22Rv1 (cell line): ENCODE results near the gene CSMD2.

Source experiments
- ZFX ChIP-seq: fragments of 450-650 bp; IDR thresholded peaks from 2 replicates; pipeline ENCODE4 v1.6.1; 2017; ENCODE audit warnings: antibody characterized with exemption, borderline replicate concordance
- TF ChIP-seq, protein P1 (sequence below): fragments of 450-650 bp; IDR thresholded peaks from 2 replicates; pipeline ENCODE4 v1.5.1; 2017; ENCODE audit warnings: mild to moderate bottlenecking

DNA sequence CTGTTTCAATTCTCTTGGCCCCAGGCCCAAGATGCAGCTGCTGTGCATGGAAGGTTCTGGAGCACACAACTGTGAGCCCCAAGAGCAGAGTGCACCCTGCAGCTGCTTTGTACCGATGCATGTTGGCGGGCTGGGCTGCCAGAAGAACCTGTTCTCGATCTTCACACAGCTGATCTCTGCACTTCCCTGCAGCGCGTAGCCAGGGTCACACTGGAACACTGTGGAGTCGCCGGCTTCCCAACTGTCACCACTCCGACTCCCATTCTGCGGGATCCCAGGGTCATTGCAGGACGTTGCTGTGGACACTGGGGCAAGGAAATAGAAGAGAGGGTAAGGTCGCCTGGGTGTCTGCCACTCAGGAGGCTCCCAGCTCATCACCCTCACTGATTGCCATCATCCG lies 507.2 kb downstream of the CSMD2 start:
- TF ChIP-seq, protein P1, sequence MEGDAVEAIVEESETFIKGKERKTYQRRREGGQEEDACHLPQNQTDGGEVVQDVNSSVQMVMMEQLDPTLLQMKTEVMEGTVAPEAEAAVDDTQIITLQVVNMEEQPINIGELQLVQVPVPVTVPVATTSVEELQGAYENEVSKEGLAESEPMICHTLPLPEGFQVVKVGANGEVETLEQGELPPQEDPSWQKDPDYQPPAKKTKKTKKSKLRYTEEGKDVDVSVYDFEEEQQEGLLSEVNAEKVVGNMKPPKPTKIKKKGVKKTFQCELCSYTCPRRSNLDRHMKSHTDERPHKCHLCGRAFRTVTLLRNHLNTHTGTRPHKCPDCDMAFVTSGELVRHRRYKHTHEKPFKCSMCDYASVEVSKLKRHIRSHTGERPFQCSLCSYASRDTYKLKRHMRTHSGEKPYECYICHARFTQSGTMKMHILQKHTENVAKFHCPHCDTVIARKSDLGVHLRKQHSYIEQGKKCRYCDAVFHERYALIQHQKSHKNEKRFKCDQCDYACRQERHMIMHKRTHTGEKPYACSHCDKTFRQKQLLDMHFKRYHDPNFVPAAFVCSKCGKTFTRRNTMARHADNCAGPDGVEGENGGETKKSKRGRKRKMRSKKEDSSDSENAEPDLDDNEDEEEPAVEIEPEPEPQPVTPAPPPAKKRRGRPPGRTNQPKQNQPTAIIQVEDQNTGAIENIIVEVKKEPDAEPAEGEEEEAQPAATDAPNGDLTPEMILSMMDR, result no peak
- no peak for TF ChIP-seq ZFX
